Thyroid gland (tissue), 4 donors: ENCODE measurements around the gene OBSCN.

Source experiments
- POLR2A ChIP-seq, 2 donors: fragments of 450-650 bp; IDR thresholded peaks; one replicate each; pipeline ENCODE4 v1.6.1; 2017; ENCODE audit warnings: antibody characterized with exemption in 2 of 2, mild to moderate bottlenecking in 2 of 2, moderate library complexity in 1 of 2
- TF ChIP-seq, protein P1 (sequence below), 6 experiments: fragments of 200-600 bp in 3 of 6; fragments of 450-650 bp in 3 of 6; sonication (generic) in 3 of 6; IDR thresholded peaks; one replicate each; pipeline ENCODE4 v1.5.1; 2016 to 2019; ENCODE audit warnings: antibody characterized with exemption in 6 of 6, mild to moderate bottlenecking in 2 of 6, inconsistent platforms in 1 of 6, moderate library complexity in 1 of 6

DNA sequence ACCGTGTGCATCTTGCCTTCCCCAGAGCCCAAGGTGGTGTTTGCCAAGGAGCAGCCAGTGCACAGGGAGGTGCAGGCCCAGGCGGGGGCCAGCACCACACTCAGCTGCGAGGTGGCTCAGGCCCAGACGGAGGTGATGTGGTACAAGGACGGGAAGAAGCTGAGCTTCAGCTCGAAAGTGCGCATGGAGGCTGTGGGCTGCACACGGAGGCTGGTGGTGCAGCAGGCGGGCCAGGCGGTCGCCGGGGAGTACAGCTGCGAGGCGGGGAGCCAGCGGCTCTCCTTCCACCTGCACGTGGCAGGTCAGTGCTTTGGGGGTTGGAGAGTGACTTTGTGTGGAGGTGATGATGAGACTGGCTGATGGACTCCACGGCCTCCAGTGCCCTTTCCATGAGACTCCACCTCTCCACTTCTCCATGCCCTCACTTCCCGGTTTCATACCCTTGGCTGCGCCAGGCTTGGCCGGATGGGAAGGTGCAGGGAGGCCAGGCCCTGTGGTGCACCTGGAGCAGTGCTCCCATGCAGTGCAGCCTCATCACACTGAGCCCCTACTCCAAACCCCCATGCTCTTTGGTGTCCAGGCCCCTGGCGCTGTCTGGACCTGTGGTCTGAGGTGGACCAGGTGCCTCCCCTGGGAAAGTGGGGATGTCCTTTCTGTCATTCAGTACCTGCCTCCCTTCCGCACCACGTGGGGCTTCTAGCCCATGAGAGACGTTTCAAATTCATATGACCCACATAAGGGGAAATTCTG, 49.0 kb downstream of the OBSCN start:
- TF ChIP-seq, protein P1, sequence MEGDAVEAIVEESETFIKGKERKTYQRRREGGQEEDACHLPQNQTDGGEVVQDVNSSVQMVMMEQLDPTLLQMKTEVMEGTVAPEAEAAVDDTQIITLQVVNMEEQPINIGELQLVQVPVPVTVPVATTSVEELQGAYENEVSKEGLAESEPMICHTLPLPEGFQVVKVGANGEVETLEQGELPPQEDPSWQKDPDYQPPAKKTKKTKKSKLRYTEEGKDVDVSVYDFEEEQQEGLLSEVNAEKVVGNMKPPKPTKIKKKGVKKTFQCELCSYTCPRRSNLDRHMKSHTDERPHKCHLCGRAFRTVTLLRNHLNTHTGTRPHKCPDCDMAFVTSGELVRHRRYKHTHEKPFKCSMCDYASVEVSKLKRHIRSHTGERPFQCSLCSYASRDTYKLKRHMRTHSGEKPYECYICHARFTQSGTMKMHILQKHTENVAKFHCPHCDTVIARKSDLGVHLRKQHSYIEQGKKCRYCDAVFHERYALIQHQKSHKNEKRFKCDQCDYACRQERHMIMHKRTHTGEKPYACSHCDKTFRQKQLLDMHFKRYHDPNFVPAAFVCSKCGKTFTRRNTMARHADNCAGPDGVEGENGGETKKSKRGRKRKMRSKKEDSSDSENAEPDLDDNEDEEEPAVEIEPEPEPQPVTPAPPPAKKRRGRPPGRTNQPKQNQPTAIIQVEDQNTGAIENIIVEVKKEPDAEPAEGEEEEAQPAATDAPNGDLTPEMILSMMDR (IDR thresholded peaks at IDR 0.05) = no peak
- no peak for TF ChIP-seq POLR2A (IDR thresholded peaks at IDR 0.05)
